AG04450 (cell line): ENCODE measurements around the gene P2RY8. TPM values are rescaled to one million over a fixed set of nuclear protein-coding genes. Genes with fewer than 3 reads are reported as not detected.
"Not testable (repeated sequence)": the region's sequence is repeated elsewhere in the genome, so short reads cannot be mapped to it uniquely, and the experiment has no call there.

Experiments
- CTCF ChIA-PET: fragments of 300-600, 350-600 bp; formaldehyde crosslinking; extraction: SDS; loops from one replicate; lab custom pipeline; 2022; ENCODE audit warnings: antibody characterized with exemption, inconsistent platforms; lab: Charles Lee
- POLR2A ChIA-PET: fragments of 350-600 bp; formaldehyde crosslinking; extraction: SDS; loops from one replicate; lab custom pipeline; 2021; ENCODE audit warnings: antibody characterized with exemption, inconsistent platforms; lab: Yijun Ruan, JAX
- DNase-seq: peaks from one replicate; pipeline ENCODE4 v3.0.0-alpha.2; 2011; ENCODE audit warnings: low read depth, low spot score
- H3K27ac ChIP-seq: one replicate; pipeline ENCODE4 v1.5.1; 2012; ENCODE audit warnings: low read depth, low read length, control low read depth
- H3K27me3 ChIP-seq: one replicate; pipeline ENCODE4 v1.6.0; 2012; ENCODE audit warnings: low read length; ENCODE audit not compliant: control insufficient read depth, insufficient read depth
- H3K4me3 ChIP-seq: 2 replicates; pipeline ENCODE4 v1.5.1; 2011; ENCODE audit warnings: mild to moderate bottlenecking, low read depth, low read length, control low read depth
- H3K9me3 ChIP-seq: 2 replicates; pipeline ENCODE4 v1.5.1; 2012; ENCODE audit warnings: low read length; ENCODE audit not compliant: control insufficient read depth, insufficient read depth
- CTCF ChIP-seq: IDR thresholded peaks from 2 replicates; pipeline ENCODE4 v1.5.1; 2011; ENCODE audit warnings: low read depth, low read length, control low read depth, inconsistent platforms
- polyA plus RNA-seq: library from polyadenylated mRNA; depleted of rRNA; stranded (reverse); fragments of >200 nt; gene quantifications from 2 replicates; pipeline ENCODE4 v1.2.3, GENCODE V29; 2011

Gene P2RY8
- polyA plus RNA-seq, 1 experiment: not detected

DNA sequence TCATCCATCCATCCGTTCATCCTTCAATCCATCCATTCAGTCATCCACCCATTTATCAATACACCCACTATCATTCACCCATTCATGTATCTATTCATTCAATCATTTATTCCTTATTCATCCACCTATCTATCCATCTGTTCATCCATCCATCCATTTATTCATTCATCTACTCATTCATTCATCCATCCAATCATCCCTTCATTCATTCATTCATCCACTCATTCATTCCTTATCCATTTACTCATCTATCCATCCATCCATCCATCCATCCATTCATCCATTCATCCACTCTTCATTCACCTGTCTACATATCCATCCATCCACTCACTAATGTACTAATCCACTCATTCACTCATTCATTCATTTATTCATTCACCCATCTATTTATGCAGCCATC, 9.5 kb downstream of the P2RY8 start:
- POLR2A ChIA-PET: no interaction called here
- CTCF ChIA-PET: no interaction called here
- Histone ChIP-seq H3K9me3 (peaks cover 31% of the 10 kb centered on the region), H3K4me3 (no peak overlapping the region), H3K27ac (no peak overlapping the region), H3K27me3 (no peaks in the 10 kb centered on the region)
- no peak for DNase-seq
- TF ChIP-seq CTCF: no peak

DNA sequence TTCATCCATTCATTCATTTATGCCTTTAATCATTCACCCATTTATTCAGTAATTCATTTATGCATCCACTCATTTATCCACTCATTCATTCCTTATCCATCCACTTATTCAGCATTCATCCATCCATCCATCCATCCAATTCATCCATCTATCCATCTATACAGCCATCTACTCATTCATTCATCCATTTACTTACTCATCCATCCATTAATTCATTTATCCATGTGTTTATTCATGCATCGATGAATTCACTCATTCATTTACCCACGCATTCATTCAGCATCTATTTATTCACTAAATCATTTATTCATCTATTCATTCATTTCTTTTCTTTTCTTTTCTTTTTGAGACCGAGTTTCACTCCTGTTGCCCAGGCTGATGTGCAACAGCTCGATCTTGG, 10.4 kb downstream of the P2RY8 start:
- no peak for DNase-seq
- POLR2A ChIA-PET: no interaction called here
- no peak overlapping the region for H3K4me3 ChIP-seq
- TF ChIP-seq CTCF: no peak
- no peak overlapping the region for H3K27ac ChIP-seq
- CTCF ChIA-PET: no interaction called here
- H3K27me3 ChIP-seq: no peaks in the 10 kb centered on the region
- H3K9me3 ChIP-seq: peaks cover 34% of the 10 kb centered on the region

GRCh38 chrX:1525583-1526355, 11.2 kb downstream of the P2RY8 start:
- Histone ChIP-seq H3K4me3 (no peak overlapping the region), H3K27ac (no peak overlapping the region), H3K27me3 (no peaks in the 10 kb centered on the region), H3K9me3 (peaks cover 37% of the 10 kb centered on the region)
- no peak for TF ChIP-seq CTCF
- CTCF ChIA-PET: no interaction called here
- no peak for DNase-seq
- POLR2A ChIA-PET: no interaction called here

DNA sequence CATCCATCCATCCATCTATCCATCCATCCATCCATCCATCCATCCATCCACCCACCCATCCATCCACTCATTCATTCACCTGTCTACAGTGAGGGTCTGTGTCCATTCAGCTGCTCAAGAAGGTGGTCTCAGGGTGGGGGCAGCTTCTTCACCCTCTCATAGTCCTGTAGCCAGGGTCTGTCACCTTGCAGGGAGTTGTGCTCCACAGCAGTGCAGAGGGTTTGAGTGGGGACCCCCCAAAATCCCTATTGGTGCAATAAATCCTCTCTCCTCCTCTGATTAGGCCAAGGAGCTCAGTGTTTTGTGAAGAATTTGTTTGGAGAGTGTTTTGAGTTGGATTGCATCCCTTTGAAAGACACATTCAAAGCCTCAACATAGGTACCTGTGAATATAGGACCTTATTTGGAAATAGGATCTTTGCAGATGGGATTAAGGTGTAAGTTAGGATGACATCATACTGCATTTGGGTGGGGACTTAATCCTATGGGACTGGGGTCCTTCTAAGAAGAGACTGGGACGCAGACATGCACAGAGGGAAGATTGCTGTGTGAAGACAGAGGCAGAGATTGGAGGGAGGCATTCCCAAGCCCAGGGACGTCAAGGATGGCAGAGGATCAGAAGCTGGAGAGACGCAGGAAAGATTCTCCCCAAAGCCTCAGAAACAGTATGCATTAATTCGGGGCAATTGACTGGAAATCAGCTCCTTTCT, 12.0 kb downstream of the P2RY8 start:
- POLR2A ChIA-PET: no interaction called here
- TF ChIP-seq CTCF: no peak

GRCh38 chrX:1522905-1523304, 14.1 kb downstream of the P2RY8 start:
- DNase-seq, H3K27ac ChIP-seq, CTCF ChIA-PET, H3K27me3 ChIP-seq, POLR2A ChIA-PET, H3K4me3 ChIP-seq: not testable (repeated sequence)
- peaks cover 29% of the 10 kb centered on the region for H3K9me3 ChIP-seq

More for the DNA sequence above, 12.0 kb downstream of the P2RY8 start:
- Histone ChIP-seq H3K27ac (no peak overlapping the region), H3K27me3 (no peaks in the 10 kb centered on the region), H3K4me3 (no peak overlapping the region), H3K9me3 (peaks cover 38% of the 10 kb centered on the region)
- DNase-seq: no peak
- CTCF ChIA-PET: no interaction called here
